Epidermal melanocyte (primary cell): ENCODE data around the gene CERS6.
"Not testable (repeated sequence)": the region's sequence is repeated elsewhere in the genome, so short reads cannot be mapped to it uniquely, and the experiment has no call there.

Experiments
- DNase-seq: peaks from one replicate; pipeline ENCODE4 v3.0.0; 2011; ENCODE audit warnings: low spot score; ENCODE audit not compliant: insufficient read length

Gene CERS6

GRCh38 chr2:168455645-168456520 is at the start of gene CERS6:
CERS6 (plus strand) TSS chr2:168456272; CDS start chr2:168456449, 177 bp downstream.
- DNase-seq = peak; percentile 92

- DNase-seq = not testable (repeated sequence)
These were observed 43.8 kb upstream of the CERS6 start for GRCh38 chr2:168412301-168412700.

- DNase-seq = not testable (repeated sequence)
These were observed 43.0 kb upstream of the CERS6 start for GRCh38 chr2:168413101-168413500.

GRCh38 chr2:168416555-168416954 is 39.5 kb upstream of the CERS6 start:
- no peak for DNase-seq

DNA sequence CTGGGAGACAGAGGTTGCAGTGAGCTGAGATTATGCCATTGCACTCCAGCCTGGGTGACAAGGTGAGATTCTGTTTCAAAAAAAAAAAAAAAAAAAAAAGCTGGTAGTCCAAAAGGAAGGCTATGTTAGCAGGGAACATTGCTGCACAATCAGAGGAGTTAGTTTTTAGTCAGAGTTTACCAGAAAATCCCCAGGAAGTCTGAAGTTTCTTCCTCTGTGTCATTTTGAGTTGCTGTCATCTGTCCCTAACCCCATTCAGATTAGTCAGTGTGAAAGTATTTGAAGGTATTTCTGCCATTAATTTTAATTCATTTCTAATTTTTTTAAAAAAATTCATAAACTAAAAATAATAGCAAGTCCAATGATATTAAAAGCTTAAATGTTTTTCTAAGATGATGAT is 33.5 kb upstream of the CERS6 start:
- DNase-seq = no peak

DNA sequence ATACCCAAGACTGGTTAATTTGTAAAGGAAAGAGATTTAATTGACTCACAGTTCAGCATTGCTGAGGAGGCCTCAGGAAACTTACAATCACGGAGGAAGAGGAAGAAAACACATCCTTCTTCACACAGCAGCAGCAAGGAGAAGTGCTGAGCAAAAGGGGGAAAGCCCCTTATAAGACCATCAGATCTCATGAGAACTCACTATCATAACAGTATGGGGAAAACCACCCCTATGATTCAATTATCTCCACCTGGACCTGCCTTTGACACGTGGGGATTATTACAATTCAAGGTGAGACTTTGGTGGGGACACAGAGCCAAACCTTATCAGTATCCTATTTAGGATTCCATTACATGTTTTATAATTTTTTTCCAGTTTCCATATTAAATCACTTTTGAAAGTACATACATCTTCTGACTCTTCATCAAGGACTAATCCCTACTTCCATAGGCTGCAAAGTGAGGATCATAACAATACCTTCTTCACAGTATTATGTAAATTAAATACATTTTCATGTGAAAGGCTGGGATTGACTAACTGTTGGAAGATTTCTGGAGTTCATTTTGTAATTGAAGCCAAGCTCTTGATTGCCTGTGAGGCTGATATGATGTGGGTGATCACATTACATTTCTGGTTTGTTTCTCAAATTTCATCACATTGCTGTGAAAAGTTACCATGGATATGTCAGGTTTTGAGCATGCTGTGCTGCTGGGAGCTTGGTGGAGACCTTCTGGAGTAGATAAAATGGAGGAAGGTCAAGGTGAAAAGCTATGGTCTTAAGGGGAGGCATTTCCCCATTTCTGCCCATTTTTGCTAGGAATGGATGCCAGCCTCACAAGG is 31.7 kb upstream of the CERS6 start:
- no peak for DNase-seq

GRCh38 chr2:168424971-168425370 is 31.1 kb upstream of the CERS6 start:
- DNase-seq = no peak

GRCh38 chr2:168426861-168427260 is 29.2 kb upstream of the CERS6 start:
- DNase-seq = no peak

DNA sequence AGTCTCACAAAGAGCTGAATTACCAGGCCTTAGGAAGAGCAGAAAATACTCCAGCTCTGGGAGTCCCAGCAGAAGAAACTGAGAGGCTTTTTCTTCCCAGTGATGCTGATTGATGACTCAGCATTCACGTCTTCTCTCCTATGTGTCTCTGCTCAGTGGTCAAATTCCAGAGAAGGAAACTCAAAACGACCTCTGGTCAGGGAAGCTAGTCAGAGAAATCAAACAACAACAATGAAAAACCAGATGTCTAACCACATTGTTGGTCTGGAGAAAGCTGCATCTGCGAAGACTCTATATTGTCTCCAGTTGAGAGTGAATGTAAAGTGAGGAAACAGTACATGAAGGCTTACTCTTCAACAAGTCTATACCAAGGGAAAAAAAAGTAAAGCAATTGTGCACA is 28.6 kb upstream of the CERS6 start:
- DNase-seq = peak; percentile 42

- DNase-seq = no peak
These were observed 27.6 kb upstream of the CERS6 start for GRCh38 chr2:168428431-168428830.

GRCh38 chr2:168429988-168430387 is 26.1 kb upstream of the CERS6 start:
- no peak for DNase-seq

DNA sequence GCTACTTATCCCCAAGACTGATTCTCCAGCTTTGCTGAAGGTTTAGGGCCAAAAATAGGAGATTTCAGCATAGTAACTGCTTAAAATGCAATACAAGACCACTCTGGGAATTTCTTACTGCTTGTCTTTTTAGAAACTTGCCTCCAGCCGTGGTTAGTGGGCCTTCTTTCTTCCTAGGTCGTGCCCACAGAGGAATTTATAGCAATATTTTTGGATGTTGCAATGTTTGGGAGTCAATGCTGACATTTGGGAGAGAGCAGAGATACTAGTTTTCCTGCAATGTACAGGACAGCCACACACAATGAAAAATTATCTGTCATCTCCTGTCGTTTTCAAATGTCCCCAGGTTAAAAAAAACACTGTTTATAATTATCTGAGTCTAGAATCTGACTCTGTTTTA is 25.6 kb upstream of the CERS6 start:
- no peak for DNase-seq

DNA sequence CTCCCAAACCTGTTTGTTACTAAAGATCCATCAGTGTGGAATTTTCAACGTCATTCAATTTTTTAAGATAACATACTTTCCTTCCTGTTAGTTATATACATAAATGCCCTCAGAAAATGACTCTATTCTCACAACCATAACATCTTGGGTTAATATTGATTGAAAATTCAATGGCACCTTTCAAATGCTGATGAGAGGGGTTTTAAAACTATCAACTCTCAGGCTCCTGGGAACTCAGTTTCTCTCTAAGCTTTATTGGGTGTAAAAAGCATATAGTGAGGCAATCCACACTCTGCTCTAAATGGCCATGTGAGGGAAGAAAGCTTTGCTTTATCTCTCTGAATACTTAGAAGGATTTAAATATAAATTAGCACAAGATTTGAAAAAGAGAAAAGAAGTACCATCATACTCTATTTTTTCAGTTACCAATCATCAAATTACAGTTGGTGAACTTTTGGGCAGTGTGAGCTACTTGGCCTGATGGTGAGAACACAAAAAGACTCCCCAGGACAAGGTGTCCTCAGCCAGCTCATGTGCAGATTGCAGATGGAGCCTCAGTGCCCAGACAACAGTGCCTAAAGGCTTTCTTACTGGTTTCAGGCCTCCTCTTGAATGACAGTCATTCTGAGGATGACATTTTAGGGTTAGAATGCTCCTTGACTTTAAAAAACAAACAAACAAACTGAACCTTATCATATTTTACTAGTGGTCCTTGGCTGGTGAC is 24.6 kb upstream of the CERS6 start:
- DNase-seq = no peak

DNA sequence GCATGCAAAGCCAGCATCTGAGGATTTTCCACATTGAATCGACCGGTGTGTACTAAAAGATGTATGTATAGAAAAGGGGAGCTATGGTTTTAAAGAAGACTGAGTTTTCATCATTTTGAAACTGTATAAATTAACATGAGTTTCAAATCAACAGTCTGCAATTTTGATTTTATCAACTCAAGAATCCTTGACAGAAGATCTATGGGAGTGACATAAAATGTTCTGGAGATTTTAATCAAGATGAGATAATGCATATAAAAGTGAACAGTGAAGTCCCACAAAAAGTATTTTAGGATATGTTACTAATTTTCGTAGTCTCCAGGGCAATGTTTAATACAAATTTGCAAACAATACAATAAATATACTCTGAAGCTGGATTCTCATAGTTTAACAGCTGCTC is 24.0 kb upstream of the CERS6 start:
- no peak for DNase-seq

GRCh38 chr2:168432565-168433186 is 23.4 kb upstream of the CERS6 start:
- no peak for DNase-seq

- DNase-seq = no peak
These were observed 22.5 kb upstream of the CERS6 start for GRCh38 chr2:168433527-168433926.

GRCh38 chr2:168434146-168434545 is 21.9 kb upstream of the CERS6 start:
- DNase-seq = no peak

- DNase-seq = no peak
These were observed 19.2 kb upstream of the CERS6 start for GRCh38 chr2:168436840-168437239.

DNA sequence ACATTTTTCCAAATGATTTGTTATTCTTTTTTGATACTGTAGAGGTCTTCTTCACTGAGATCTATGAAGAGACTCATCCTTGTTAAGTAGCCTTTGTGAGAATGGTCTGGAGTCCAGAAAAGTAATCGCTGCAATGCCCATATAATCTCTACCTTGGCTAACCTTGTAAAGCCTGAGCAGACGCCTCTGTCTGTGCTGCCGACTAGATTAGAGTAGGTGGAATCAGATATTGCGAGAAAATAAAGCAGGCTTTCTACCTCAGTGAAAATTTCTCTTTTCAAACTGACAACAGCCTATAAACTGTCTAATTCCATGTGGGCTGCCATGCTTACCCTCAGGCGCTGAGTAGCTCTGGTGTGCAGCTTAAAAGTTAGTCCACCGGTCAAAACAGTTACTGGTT is 17.5 kb upstream of the CERS6 start:
- no peak for DNase-seq

- no peak for DNase-seq
These were observed 16.5 kb upstream of the CERS6 start for GRCh38 chr2:168439536-168439935.

DNA sequence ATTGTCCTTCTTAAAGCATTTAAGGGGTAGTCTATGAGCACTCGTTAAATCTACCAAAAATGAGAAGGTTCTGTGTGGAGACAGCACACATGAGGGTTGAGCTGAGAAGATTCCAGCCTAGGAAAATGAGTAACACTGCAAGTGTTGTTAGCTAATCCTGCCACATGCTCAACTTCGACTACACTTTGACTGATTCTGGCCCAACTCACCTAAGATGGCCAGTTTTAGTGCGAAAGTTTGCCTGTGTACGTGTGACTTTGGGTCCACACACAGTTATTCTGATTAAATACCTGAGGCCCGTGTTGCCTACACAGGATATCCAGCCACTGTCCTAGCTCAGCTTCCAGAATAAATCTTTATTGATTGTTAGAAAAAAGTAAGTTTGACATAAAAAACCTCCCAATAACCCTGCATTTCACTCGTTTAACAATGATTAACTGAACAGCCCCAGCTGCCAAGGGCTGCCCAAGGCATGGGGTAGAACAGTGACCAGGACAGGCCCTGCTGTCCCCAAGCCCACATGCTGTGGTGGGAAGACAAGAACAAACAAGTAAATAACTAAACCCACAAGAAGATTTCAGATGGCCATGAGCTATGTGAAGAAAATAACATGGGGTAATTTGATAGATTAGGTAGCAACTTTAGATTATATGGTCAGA is 14.7 kb upstream of the CERS6 start:
- no peak for DNase-seq
